ENCODE measurements around the gene PLD3. TPM values are rescaled to one million over a fixed set of nuclear protein-coding genes. Genes with fewer than 3 reads are reported as not detected.
"Not testable (repeated sequence)": the region's sequence is repeated elsewhere in the genome, so short reads cannot be mapped to it uniquely, and the experiment has no call there.

The PLD3 gene
- total RNA-seq, 2 donors from 2014 or later = 82.3 to 138 TPM

GRCh38 chr19:40332669-40333068 is 15.8 kb upstream of the PLD3 start:
- H3K36me3 ChIP-seq = no peaks in the 10 kb centered on the region
- intact Hi-C loops (cut with DNase I) = no loop called here
- H3K9ac ChIP-seq (ENCODE audit: low read depth in 2 of 2, low read length in 2 of 2) = no peak overlapping the region
- no peak for DNase-seq
- no peak for TF ChIP-seq CTCF (IDR thresholded peaks at IDR 0.05)
- H3K27me3 ChIP-seq = no peaks in the 10 kb centered on the region
- no peak overlapping the region for H3K4me3 ChIP-seq
- no peaks in the 10 kb centered on the region for H3K9me3 ChIP-seq
- H3K27ac ChIP-seq = no peak overlapping the region
- no peaks in the 10 kb centered on the region for H3K4me1 ChIP-seq

GRCh38 chr19:40333083-40333482 is 15.4 kb upstream of the PLD3 start:
- H3K9me3 ChIP-seq; H3K36me3 ChIP-seq; intact Hi-C loops (cut with DNase I); H3K27ac ChIP-seq; H3K4me3 ChIP-seq; H3K4me1 ChIP-seq; DNase-seq; H3K9ac ChIP-seq (ENCODE audit: low read depth in 2 of 2, low read length in 2 of 2); H3K27me3 ChIP-seq: not testable (repeated sequence)

GRCh38 chr19:40335101-40335500 is 13.4 kb upstream of the PLD3 start:
- Histone ChIP-seq H3K4me1 (no peaks in the 10 kb centered on the region), H3K9me3 (no peaks in the 10 kb centered on the region), H3K27me3 (no peaks in the 10 kb centered on the region), H3K9ac (ENCODE audit: low read depth in 2 of 2, low read length in 2 of 2) (no peak overlapping the region), H3K4me3 (no peak overlapping the region), H3K27ac (no peak overlapping the region), H3K36me3 (no peaks in the 10 kb centered on the region)
- intact Hi-C loops (cut with DNase I) = no loop called here
- no peak for DNase-seq
- TF ChIP-seq CTCF (IDR thresholded peaks at IDR 0.05) = no peak

- Histone ChIP-seq H3K27me3 (no peaks in the 10 kb centered on the region), H3K4me3 (no peak overlapping the region), H3K9ac (ENCODE audit: low read depth in 2 of 2, low read length in 2 of 2) (no peak overlapping the region), H3K36me3 (no peaks in the 10 kb centered on the region), H3K27ac (no peak overlapping the region), H3K4me1 (no peaks in the 10 kb centered on the region), H3K9me3 (no peaks in the 10 kb centered on the region)
- intact Hi-C loops (cut with DNase I) = no loop called here
- no peak for TF ChIP-seq CTCF (IDR thresholded peaks at IDR 0.05)
- DNase-seq = no peak
Observed at GRCh38 chr19:40335855-40336600, 12.5 kb upstream of the PLD3 start.

- DNase-seq = no peak
- TF ChIP-seq CTCF (IDR thresholded peaks at IDR 0.05) = no peak
- H3K9me3 ChIP-seq = no peaks in the 10 kb centered on the region
- intact Hi-C loops (cut with DNase I) = no loop called here
- H3K9ac ChIP-seq (ENCODE audit: low read depth in 2 of 2, low read length in 2 of 2) = no peak overlapping the region
- no peak overlapping the region for H3K27ac ChIP-seq
- no peaks in the 10 kb centered on the region for H3K4me1 ChIP-seq
- no peaks in the 10 kb centered on the region for H3K36me3 ChIP-seq
- no peak overlapping the region for H3K4me3 ChIP-seq
- H3K27me3 ChIP-seq = no peaks in the 10 kb centered on the region
Observed at GRCh38 chr19:40336601-40336900, 11.9 kb upstream of the PLD3 start.

- Histone ChIP-seq H3K27me3 (no peaks in the 10 kb centered on the region), H3K27ac (no peak overlapping the region), H3K36me3 (no peaks in the 10 kb centered on the region), H3K4me1 (no peaks in the 10 kb centered on the region), H3K9me3 (no peaks in the 10 kb centered on the region), H3K4me3 (no peak overlapping the region), H3K9ac (ENCODE audit: low read depth in 2 of 2, low read length in 2 of 2) (no peak overlapping the region)
- no peak for TF ChIP-seq CTCF (IDR thresholded peaks at IDR 0.05)
- DNase-seq = no peak
- intact Hi-C loops (cut with DNase I) = no loop called here
Observed at GRCh38 chr19:40337107-40337506, 11.4 kb upstream of the PLD3 start.
